ENCODE results near the gene CDH13. TPM values are rescaled to one million over a fixed set of nuclear protein-coding genes. Genes with fewer than 3 reads are reported as not detected.

CDH13 gene
- polyA plus RNA-seq, 2 of the 4 experiments (the other 2 are of a cell fraction) = not detected

DNA sequence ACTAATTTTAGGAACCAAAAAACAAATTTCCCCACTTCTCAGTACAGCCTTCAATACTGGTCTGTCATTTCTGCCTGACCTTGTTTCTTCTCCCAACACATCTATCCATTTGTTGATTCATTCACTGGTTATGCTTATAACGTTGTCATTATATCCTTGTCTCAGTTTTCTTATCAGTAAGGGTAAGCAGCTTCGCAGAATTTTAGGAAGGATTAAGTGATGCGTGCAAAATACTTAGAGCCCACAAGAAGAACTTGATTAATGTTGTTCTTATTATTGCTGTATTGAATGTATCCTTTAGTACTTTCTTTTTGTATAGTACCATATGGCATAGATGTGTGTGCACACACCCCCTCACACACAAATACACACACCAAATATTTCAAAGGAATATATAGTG, 777.5 kb downstream of the CDH13 start:
- CTCF ChIA-PET = no interaction called here
- H3K9me3 ChIP-seq = no peaks in the 10 kb centered on the region

GRCh38 chr16:83407928-83408327, 781.2 kb downstream of the CDH13 start:
- TF ChIP-seq NR3C1 (IDR thresholded peaks at IDR 0.05) (no peak), GATA3 (IDR thresholded peaks at IDR 0.05; ENCODE audit: borderline replicate concordance) (no peak), FOSB (CRISPR knock-in tag; IDR thresholded peaks at IDR 0.05) (no peak), POLR2AphosphoS2 (conservative IDR thresholded peaks at IDR 0.05; ENCODE audit: low read length) (no peak), HOXA7 (CRISPR knock-in tag; IDR thresholded peaks at IDR 0.05) (no peak), JUN (IDR thresholded peaks at IDR 0.05) (no peak), HOXB13 (CRISPR knock-in tag; IDR thresholded peaks at IDR 0.05; ENCODE audit: low read depth) (no peak), JUNB (IDR thresholded peaks at IDR 0.05) (no peak), REST (IDR thresholded peaks at IDR 0.05) (no peak), ZNF302 (CRISPR knock-in tag; IDR thresholded peaks at IDR 0.05) (no peak), MAZ (IDR thresholded peaks at IDR 0.05; ENCODE audit: borderline replicate concordance, low read depth, low read length) (no peak), HES2 (IDR thresholded peaks at IDR 0.05) (no peak), ZC3H11A (IDR thresholded peaks at IDR 0.05) (no peak)
- TF ChIP-seq, protein P1, sequence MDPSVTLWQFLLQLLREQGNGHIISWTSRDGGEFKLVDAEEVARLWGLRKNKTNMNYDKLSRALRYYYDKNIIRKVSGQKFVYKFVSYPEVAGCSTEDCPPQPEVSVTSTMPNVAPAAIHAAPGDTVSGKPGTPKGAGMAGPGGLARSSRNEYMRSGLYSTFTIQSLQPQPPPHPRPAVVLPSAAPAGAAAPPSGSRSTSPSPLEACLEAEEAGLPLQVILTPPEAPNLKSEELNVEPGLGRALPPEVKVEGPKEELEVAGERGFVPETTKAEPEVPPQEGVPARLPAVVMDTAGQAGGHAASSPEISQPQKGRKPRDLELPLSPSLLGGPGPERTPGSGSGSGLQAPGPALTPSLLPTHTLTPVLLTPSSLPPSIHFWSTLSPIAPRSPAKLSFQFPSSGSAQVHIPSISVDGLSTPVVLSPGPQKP (IDR thresholded peaks at IDR 0.05; ENCODE audit: low read depth, low read length) = no peak
- H3K4me1 ChIP-seq = no peaks in the 10 kb centered on the region
- no peak overlapping the region for H3K4me2 ChIP-seq
- no peaks in the 10 kb centered on the region for H3K9me3 ChIP-seq
- CTCF ChIA-PET = no interaction called here
- FAIRE-seq = no peak
- ATAC-seq = no peak
- H3K4me3 ChIP-seq = no peak overlapping the region
- H3K27ac ChIP-seq = no peak overlapping the region
- DNase-seq (ENCODE audit: low read depth in 1 of 2, low spot score in 1 of 2) = no peak
- WGBS (ENCODE audit: missing lambda C conversion rate) = 1% methylated on average over 5 of the region's 5 CpGs
- POLR2A ChIA-PET = no interaction called here

More for the DNA sequence above, 777.5 kb downstream of the CDH13 start:
- Histone ChIP-seq H3K4me1 (no peaks in the 10 kb centered on the region), H3K4me2 (no peak overlapping the region), H3K4me3 (no peak overlapping the region), H3K27ac (no peak overlapping the region)
- DNase-seq (ENCODE audit: low read depth in 1 of 2, low spot score in 1 of 2) (no peak), ATAC-seq (no peak), FAIRE-seq (no peak)
- POLR2A ChIA-PET = no interaction called here
- 38% methylated on average over 3 of the region's 3 CpGs for WGBS (ENCODE audit: missing lambda C conversion rate)
- TF ChIP-seq EP300 (IDR thresholded peaks at IDR 0.05) = no peak
- TF ChIP-seq HES2 (IDR thresholded peaks at IDR 0.05) = no peak
- no peak for TF ChIP-seq POLR2A (IDR thresholded peaks at IDR 0.05; ENCODE audit: low read length)
- TF ChIP-seq, protein P2, sequence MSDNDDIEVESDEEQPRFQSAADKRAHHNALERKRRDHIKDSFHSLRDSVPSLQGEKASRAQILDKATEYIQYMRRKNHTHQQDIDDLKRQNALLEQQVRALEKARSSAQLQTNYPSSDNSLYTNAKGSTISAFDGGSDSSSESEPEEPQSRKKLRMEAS (IDR thresholded peaks at IDR 0.05) = no peak
- no peak for TF ChIP-seq EHMT2 (IDR thresholded peaks at IDR 0.05; ENCODE audit: low read depth)

- H3K4me2 ChIP-seq = no peak overlapping the region
- FAIRE-seq (no peak), ATAC-seq (no peak), DNase-seq (ENCODE audit: low read depth in 1 of 2, low spot score in 1 of 2) (no peak)
- CTCF ChIA-PET = no interaction called here
- 0% methylated on average over 3 of the region's 3 CpGs for WGBS (ENCODE audit: missing lambda C conversion rate)
- no peaks in the 10 kb centered on the region for H3K4me1 ChIP-seq
- POLR2A ChIA-PET = no interaction called here
- no peak overlapping the region for H3K4me3 ChIP-seq
- no peaks in the 10 kb centered on the region for H3K9me3 ChIP-seq
- H3K27ac ChIP-seq = no peak overlapping the region
- TF ChIP-seq MAZ (IDR thresholded peaks at IDR 0.05; ENCODE audit: borderline replicate concordance, low read depth, low read length) = no peak
- no peak for TF ChIP-seq EP300 (IDR thresholded peaks at IDR 0.05)
- no peak for TF ChIP-seq HOXA7 (CRISPR knock-in tag; IDR thresholded peaks at IDR 0.05)
- no peak for TF ChIP-seq EHF (CRISPR knock-in tag; IDR thresholded peaks at IDR 0.05)
- TF ChIP-seq MAFK (IDR thresholded peaks at IDR 0.05; ENCODE audit: partially characterized antibody) = no peak
- no peak for TF ChIP-seq EHMT2 (IDR thresholded peaks at IDR 0.05; ENCODE audit: low read depth)
- TF ChIP-seq RCOR1 (IDR thresholded peaks at IDR 0.05; ENCODE audit: low read depth, low read length) = no peak
- TF ChIP-seq REST (IDR thresholded peaks at IDR 0.05) = no peak
- TF ChIP-seq CHD4 (IDR thresholded peaks at IDR 0.05; ENCODE audit: borderline replicate concordance) = no peak
- no peak for TF ChIP-seq JUN (IDR thresholded peaks at IDR 0.05)
- TF ChIP-seq, protein P3, sequence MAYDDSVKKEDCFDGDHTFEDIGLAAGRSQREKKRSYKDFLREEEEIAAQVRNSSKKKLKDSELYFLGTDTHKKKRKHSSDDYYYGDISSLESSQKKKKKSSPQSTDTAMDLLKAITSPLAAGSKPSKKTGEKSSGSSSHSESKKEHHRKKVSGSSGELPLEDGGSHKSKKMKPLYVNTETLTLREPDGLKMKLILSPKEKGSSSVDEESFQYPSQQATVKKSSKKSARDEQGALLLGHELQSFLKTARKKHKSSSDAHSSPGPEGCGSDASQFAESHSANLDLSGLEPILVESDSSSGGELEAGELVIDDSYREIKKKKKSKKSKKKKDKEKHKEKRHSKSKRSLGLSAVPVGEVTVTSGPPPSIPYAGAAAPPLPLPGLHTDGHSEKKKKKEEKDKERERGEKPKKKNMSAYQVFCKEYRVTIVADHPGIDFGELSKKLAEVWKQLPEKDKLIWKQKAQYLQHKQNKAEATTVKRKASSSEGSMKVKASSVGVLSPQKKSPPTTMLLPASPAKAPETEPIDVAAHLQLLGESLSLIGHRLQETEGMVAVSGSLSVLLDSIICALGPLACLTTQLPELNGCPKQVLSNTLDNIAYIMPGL (CRISPR knock-in tag; IDR thresholded peaks at IDR 0.05; ENCODE audit: borderline replicate concordance) = no peak
- no peak for TF ChIP-seq NR3C1 (IDR thresholded peaks at IDR 0.05)
- TF ChIP-seq, protein P2 (IDR thresholded peaks at IDR 0.05) = no peak
Measured at GRCh38 chr16:83409347-83409746, 782.6 kb downstream of the CDH13 start.
